ENCODE measurements around the gene FSTL1.

Gene FSTL1

DNA sequence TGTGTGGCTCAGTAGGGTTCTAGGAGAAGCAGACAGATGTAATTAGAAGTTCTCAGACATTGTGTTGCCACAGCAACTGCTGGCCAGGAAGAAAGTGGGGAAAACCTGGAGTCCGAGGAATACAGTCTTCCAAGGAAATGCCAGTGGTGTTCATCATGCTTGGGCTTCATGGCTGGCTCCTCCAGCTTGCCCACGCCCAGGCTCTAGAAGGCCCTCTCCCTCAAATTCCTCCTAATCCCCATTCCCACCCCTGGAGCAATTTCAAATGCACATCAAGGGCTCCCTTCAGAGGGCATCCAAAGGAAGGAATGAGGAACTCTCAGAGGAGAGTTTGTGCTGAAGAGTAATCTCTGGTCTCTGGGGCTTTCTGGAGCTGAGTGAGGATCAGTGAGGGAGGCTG lies 21.9 kb downstream of the FSTL1 start:
- TF ChIP-seq, protein P1, sequence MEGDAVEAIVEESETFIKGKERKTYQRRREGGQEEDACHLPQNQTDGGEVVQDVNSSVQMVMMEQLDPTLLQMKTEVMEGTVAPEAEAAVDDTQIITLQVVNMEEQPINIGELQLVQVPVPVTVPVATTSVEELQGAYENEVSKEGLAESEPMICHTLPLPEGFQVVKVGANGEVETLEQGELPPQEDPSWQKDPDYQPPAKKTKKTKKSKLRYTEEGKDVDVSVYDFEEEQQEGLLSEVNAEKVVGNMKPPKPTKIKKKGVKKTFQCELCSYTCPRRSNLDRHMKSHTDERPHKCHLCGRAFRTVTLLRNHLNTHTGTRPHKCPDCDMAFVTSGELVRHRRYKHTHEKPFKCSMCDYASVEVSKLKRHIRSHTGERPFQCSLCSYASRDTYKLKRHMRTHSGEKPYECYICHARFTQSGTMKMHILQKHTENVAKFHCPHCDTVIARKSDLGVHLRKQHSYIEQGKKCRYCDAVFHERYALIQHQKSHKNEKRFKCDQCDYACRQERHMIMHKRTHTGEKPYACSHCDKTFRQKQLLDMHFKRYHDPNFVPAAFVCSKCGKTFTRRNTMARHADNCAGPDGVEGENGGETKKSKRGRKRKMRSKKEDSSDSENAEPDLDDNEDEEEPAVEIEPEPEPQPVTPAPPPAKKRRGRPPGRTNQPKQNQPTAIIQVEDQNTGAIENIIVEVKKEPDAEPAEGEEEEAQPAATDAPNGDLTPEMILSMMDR (IDR thresholded peaks at IDR 0.05; ENCODE audit: low read depth, low read length, missing control alignments), result no peak
- DNase-seq (ENCODE audit: extremely low read depth, low read depth), result no peak
- H3K4me3 ChIP-seq (replicated peaks; ENCODE audit: low read depth, low read length), result no peak overlapping the region

DNA sequence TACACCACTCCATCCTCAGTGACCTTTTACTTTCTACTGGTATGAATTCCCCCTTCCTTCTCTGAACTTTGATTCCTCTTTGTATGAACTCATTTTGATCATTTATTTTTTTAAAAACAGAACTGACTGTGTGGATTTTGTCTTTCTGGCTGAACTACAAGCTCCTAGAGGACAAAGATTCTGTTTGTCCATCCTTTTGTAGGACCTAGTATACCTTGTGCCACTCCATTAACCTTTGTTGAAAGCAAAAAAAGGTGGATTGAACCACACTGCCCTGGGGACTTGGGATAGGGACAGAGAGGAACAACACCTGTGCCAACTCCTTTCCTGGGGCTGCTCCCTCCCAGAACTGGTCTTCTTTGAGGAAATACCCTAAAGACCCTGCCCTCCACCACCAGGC lies 23.6 kb downstream of the FSTL1 start:
- TF ChIP-seq, protein P1 (IDR thresholded peaks at IDR 0.05; ENCODE audit: low read depth, low read length, missing control alignments), result no peak
- DNase-seq (ENCODE audit: extremely low read depth, low read depth), result no peak
- no peak overlapping the region for H3K4me3 ChIP-seq (replicated peaks; ENCODE audit: low read depth, low read length)

DNA sequence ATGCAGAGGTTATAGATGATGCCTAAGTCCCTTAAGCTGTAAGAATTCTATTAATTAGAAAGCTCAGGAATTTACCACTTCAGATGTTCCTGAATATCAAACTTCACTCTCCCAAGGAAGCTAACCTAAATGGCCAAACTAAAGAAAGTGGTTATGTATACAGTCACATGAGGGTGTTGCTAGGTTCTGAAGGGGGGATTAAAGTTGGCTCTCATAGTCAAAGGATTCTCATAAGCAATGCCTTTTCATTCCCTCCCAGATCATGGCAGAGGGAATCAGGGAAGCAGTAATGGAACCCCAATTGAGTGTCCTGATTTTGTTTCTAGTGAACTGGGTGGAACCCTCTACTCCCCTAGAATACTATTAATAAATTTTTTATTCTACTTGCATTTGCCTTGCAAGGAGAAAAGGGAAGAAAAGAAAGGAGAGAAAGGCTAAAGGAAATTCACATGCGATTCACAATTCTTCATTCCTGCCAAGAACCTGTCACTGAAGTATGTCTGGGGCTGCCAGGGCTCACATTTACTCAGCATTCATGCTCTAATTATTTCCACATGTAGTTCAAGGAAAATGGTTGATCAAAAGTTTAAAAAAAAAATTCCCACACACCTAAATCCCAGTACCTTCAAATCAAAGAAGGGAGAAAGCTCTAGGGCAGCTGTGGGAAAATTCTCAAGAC lies 25.1 kb downstream of the FSTL1 start:
- TF ChIP-seq, protein P1 (IDR thresholded peaks at IDR 0.05; ENCODE audit: low read depth, low read length, missing control alignments), result no peak
- peak; percentile 91 for DNase-seq (ENCODE audit: extremely low read depth, low read depth)
- no peak overlapping the region for H3K4me3 ChIP-seq (replicated peaks; ENCODE audit: low read depth, low read length)

DNA sequence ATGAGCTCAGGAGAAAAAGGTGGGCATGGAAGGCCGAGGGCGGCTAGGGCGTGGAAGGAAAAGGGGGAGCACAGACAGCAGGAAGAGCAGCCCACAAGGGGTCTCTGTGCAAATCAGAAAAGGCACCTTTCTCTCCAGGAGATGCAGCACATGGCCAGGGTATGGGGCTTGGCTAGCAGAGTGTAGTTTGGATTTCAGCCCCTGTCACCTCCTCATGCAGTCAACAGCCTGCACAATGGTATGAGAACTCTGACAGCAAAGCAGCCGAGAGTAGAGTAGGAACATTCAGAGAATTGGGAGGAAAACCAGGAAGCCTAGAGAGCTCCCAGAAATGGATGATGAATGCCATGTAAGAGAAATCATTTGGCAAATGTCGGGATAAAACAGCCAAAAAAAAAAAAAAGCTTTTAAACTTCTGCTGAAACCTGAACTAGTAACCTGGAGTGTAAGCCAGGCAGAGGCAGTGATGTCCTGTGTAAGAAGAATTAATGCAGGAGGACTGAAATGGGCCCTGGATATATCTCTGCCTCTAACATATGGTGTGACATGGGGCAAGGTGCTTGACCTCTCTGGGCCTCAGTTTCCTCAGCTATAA lies 25.7 kb downstream of the FSTL1 start:
- DNase-seq (ENCODE audit: extremely low read depth, low read depth), result no peak
- no peak overlapping the region for H3K4me3 ChIP-seq (replicated peaks; ENCODE audit: low read depth, low read length)
- TF ChIP-seq, protein P1 (IDR thresholded peaks at IDR 0.05; ENCODE audit: low read depth, low read length, missing control alignments), result no peak

DNA sequence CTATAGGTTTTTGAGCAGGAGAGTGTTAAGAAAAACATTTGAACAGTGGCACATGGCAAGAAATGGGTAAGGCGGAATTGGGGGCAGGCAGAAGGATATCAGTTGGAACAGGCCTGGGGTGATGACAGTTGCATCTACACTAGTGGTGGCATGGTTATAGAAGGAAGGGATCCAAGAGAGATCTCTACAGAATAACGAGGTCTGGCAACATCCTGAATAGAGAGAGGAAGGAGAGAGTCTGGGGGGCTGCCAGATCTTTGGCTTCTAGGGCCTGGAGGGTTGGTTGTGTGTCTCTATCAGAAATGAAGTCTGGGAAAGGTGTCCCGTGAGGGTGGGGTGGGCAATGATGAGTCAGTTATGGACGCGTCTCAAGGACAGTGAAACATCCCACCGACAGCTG lies 26.3 kb downstream of the FSTL1 start:
- DNase-seq (ENCODE audit: extremely low read depth, low read depth), result no peak
- H3K4me3 ChIP-seq (replicated peaks; ENCODE audit: low read depth, low read length), result no peak overlapping the region
- TF ChIP-seq, protein P1 (IDR thresholded peaks at IDR 0.05; ENCODE audit: low read depth, low read length, missing control alignments), result no peak

DNA sequence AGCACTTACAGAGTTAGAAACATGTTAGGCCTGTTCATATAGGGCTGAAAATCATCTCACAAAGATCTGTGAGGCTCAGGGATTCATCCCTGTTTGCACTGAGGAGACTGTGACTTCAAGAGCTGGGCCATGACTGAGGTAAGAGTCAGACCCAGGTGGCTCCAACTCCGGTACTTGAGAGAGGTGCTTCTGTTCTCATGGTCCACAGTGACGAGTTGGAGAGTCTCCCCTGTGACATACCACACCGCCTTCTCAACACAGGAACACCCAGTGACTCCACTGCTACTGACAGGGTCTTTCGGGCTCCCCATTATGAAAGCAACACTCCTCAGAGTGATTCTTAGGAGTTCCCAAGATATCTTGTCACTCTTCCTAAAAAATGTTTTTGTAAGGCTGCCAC lies 27.4 kb downstream of the FSTL1 start:
- TF ChIP-seq, protein P1 (IDR thresholded peaks at IDR 0.05; ENCODE audit: low read depth, low read length, missing control alignments), result no peak
- H3K4me3 ChIP-seq (replicated peaks; ENCODE audit: low read depth, low read length), result no peak overlapping the region
- no peak for DNase-seq (ENCODE audit: extremely low read depth, low read depth)

Measured in HFF-Myc (cell line).